Stimulated activated CD4-positive, alpha-beta T cell treated with anti-CD3 and anti-CD28 coated beads, Interleukin-12 subunit alpha, Interleukin-12 subunit beta, amount 100 ng/mL, for 24 hours (primary cell): Measurements from ENCODE around the gene DSP.

ENCODE experiments used
- DNase-seq, 2 experiments: peaks; one replicate each; pipeline ENCODE4 v3.0.0-alpha.2; 2020; ENCODE audit warnings: low read depth in 2 of 2

The DSP gene

DNA sequence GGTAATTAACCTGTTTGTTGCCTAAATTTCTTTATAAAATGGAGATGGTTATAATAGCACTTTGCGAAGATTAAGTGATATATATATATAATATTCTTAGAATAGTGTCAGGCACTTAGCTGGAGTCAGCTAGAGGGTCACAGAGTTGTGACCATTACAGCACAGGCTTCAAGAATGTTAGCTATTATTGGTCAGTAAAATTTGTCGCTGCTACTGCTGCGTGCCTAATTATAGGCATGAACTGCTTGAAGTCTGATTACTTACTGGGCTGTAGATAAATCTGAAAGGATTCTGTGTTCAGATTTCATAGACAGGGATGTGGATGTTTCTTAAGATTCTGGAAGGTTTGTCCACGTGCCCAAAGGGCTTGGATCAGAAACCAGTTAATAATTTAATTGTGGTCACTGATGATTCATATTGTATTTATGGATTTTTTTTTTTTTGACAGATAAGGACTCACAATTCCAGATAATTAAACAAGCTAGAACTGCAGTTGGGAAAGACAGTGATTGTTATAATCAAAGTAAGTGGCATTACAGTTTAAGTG lies 53.2 kb downstream of the DSP start:
- DNase-seq: no peak

GRCh38 chr6:7604003-7604402 lies 62.5 kb downstream of the DSP start:
- no peak for DNase-seq

DNA sequence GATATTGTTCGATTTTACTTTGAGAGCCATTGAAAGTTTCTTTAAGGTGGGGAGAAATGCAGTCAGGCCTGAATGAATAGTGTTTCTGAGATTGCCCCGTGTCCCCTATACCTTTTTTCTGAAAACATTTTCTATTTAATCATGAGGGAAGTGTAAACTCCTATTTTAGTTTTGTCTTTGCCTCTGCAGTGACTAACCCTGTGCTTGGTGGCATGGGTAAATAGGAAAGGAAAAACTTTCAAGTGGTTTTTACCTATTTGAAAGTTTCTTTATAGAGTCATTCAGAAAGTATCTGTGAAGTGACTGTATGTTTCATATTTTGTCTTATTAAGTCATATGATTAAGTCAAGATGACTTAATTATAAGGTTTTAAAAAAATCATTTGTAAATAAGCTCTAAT lies 63.0 kb downstream of the DSP start:
- DNase-seq: no peak

- DNase-seq: no peak
Observed at GRCh38 chr6:7615611-7616383, 74.3 kb downstream of the DSP start.

DNA sequence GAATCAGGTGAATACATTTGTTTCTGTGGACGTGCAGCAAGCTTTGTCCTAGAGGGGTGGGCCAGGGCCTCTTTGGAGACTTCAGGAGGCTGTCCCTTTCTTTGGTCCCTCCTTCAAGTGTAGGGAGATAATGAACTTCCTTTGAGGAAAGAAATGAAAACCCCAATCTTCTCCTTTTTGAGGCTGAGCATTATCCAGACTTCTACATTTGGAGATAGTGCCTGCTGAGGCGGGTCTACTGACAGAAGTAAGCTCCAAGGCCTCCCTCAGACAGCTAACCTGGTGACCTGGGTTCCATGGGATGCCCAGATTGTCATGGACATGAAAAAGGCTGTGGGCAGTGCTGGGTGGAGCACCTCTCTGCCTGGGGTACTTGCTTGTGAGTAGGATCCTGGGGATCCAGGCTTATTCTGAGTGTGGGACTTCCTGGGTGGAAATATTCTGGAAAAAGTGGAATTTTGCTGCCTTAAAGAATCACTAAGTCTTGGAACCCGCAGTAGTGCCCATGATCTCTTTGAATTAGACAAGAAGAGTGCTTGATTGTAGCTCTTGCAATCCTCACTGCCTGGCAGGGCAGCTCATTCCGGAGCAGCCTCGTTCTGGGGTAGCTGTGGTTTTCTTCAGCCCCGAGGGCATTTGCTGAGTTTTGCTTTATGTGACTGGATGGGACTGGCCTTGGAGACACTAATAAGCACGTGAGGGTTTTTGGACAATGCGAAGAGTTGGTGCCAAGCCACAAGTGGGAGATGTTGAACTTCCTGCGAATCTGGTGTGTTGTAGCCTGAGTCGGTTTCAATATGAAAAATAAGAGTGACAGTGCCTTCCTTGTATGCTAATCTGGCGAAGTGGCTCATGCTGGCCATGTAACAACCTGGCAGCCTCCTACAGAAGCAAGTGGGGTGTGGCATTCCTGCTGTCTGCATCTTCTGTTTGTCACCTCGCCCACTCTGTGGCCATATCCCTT lies 76.6 kb downstream of the DSP start:
- no peak for DNase-seq

DNA sequence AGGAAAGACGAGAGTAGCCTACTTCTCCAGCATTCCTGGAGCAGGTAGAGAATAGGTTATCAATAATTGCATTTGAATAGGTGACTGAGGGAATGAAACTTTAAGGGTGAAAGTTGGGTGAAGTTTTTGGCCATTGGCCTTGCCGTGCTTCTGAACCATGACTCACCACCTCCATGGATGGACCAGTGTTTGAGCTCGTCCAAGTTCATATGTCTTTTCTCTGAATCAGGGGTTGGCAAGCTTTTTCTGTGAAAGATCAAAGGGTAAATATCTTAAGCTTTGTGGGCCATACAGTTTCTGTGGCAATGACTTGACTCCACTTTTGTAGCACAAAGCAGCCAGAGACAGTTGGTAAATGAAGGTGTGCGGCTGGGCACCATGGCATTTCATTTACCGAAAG lies 80.3 kb downstream of the DSP start:
- DNase-seq: no peak

DNA sequence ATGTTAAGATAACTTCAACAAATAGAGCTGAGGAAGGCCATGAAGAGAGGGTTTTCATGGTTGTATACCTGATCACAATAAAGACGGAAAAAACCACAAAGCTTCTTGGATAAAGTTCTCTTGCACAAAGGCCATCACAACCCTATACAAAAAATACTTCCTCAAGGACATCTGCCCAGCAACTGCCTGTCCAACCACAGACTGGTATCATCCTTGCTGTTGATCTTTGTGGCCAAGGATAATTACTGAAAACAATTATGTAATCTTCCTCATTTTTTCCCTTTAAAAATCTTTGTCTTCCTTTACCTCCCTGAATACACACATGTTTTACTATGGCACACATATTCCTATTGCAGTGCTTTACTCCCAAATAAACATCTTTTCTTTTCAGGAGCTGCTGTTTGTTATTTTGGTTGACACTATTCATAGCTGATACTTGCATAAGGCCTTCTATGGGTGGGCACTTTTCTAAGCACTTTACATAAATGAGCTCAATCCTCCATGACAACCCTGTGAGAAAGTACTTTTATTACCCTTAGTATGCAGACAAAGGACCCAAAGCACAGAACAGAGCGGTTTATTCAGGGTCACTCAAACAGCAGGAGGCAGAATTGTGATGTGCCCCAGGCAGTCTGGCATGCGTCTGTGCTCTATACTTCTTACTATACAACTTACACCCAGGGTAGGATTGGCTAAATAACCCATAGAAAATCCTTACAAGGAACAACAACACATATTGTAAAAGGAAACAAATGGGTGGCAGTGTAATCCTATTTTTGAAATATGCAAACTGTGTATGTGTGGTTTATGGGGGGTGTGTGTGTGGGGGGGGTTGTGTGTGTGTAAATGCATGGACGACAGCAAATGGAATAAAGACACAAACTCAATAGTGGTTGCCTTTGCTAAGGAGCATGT lies 83.6 kb downstream of the DSP start:
- no peak for DNase-seq

DNA sequence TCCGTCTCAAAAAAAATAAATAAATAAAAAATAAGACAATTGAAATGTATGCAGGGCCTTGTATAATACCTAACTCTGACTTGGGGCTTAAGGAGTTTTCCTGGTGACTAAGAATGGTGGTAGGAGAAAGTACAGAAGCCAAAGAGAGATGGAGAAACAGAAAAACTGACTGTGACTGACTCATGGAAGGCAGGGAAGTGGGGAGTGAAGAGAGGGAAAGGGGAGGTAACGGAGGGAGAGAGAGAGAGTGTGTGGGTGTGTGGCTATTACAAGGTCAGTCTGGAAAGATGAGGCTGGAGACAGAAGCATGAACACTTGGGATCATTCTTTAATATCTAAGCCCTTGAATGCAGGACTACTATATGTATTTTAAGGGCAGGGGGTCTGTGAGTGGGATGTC lies 87.0 kb downstream of the DSP start:
- DNase-seq: no peak

DNA sequence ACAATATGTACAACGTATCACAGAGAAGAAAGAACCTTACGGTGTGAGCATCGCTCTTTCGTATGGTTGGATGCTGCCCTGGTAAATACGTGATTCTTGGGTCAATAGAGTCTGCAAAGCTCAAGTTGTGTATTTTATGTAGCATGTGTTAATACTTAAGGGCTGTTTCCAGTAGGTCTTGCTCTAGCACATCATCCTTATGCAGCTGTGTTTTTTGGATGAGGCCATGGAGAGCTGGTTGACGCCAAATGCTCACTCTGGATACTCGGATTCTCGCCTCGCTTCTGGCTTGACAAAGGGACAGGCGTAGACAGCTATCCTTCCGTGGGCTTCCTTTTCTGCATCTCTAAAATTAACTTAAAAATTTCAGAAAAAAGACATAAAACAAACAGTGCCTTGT lies 87.4 kb downstream of the DSP start:
- no peak for DNase-seq

DNA sequence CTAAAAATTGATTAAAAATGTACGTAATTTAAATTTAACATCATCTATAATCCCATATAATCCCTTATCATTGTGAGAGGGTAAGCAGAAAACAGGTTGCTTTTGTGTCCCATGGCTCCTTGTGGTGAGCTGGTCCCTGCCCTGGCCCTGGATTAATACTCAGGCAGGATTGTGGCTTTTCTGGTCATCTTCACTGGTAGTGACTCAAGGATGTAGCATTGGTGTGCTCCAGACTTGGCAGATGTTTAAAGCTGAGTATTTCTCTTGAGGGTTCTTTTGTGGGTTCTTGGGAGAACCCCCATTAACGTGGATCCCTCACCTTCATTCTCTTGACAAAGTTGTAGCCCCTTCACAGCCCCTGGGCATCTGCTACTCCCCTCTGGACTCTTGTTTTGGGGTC lies 87.8 kb downstream of the DSP start:
- DNase-seq: no peak

- DNase-seq: no peak
Observed at GRCh38 chr6:7630792-7631191, 89.3 kb downstream of the DSP start.

GRCh38 chr6:7631466-7631865 lies 90.0 kb downstream of the DSP start:
- DNase-seq: no peak

DNA sequence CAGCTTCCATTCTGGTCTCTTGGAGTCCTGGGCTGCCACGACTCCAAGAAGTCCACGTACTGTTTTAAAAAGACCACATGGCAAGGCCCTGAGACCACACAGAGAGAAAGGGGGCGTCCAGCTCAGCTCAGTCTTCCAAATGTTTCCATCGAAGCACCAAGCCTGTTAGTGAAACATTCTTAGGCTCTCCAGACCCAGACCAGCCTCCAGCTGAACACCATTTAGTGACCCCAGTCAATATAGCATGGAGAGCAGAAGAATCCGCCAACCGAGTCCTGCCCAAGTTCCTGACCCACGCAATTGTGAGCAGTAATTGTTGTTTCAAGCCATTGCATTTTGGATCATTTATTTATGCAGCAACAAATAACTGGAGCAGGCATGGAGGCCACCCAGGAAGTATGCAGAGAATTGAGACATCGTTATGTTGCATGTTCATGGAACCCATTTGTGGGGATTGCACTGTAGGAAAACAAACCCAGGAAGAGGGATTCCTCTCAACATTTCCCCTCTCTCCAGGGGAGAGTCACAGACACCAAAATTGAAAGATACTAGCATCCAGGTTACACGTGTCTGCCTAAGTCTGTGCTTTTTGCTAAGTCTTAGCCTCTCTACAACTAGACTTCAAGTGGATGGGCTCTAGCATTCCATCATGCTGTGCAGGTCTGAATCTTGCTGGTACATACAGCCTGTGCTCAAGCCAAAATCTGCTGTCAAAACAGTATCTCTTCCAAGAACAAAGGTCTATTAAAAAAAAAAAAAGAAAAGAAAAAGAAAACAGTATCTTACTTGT lies 91.2 kb downstream of the DSP start:
- DNase-seq: no peak

DNA sequence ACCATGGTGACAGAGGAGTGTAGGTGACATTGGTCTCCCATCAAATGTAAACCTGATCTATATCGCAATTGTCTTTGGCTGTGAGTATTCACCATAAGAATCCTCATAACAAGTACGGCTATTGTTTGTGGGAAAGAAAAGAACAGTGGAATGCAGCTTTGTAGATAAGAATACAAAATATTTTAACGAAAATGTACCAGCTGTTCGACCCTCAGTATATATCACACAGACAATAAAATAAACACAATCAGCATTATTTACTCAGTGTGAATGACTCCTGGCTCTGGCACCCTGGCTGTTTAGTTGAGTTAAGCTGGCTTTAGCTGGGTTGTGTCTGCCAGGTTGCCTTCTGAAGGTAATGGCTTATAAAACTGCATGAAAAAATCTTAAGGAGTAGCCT lies 91.9 kb downstream of the DSP start:
- DNase-seq: no peak

GRCh38 chr6:7636151-7636550 lies 94.7 kb downstream of the DSP start:
- DNase-seq: no peak
